Effector memory CD4-positive, alpha-beta T cell (primary cell): ENCODE results near the gene TMCO4.
"Not testable (repeated sequence)": the region's sequence is repeated elsewhere in the genome, so short reads cannot be mapped to it uniquely, and the experiment has no call there.

Experiments used
- DNase-seq, 3 donors: peaks; one replicate each; pipeline ENCODE4 v3.0.0-alpha.2; 2020
- H3K27ac ChIP-seq: 2 replicates; pipeline ENCODE4 v1.7.0; 2013; ENCODE audit warnings: mild to moderate bottlenecking, low read length, moderate library complexity; ENCODE audit not compliant: insufficient read depth, poor library complexity, severe bottlenecking
- H3K27me3 ChIP-seq: replicated peaks from 2 replicates; pipeline ENCODE4 v1.7.0; 2013; ENCODE audit warnings: mild to moderate bottlenecking, low read length; ENCODE audit not compliant: insufficient read depth, control insufficient read depth, poor library complexity, severe bottlenecking
- H3K36me3 ChIP-seq: 2 replicates; pipeline ENCODE4 v1.7.0; 2013; ENCODE audit warnings: mild to moderate bottlenecking, low read length, moderate library complexity; ENCODE audit not compliant: control insufficient read depth, insufficient read depth
- H3K4me1 ChIP-seq: 2 replicates; pipeline ENCODE4 v1.7.0; 2013; ENCODE audit warnings: low read length, mild to moderate bottlenecking; ENCODE audit not compliant: control insufficient read depth, insufficient read depth, poor library complexity, severe bottlenecking
- H3K4me3 ChIP-seq: 2 replicates; pipeline ENCODE4 v1.7.0; 2013; ENCODE audit warnings: low read length, low read depth, mild to moderate bottlenecking; ENCODE audit not compliant: insufficient read depth, poor library complexity, severe bottlenecking
- H3K9me3 ChIP-seq: 2 replicates; pipeline ENCODE4 v1.7.0; 2013; ENCODE audit warnings: mild to moderate bottlenecking, low read length, moderate library complexity; ENCODE audit not compliant: control insufficient read depth

Gene TMCO4

GRCh38 chr1:19636749-19637148 lies 163.0 kb downstream of the TMCO4 start:
- H3K9me3 ChIP-seq, H3K27me3 ChIP-seq, DNase-seq, H3K36me3 ChIP-seq, H3K27ac ChIP-seq, H3K4me3 ChIP-seq, H3K4me1 ChIP-seq: not testable (repeated sequence)

- Histone ChIP-seq H3K27me3 (no peaks in the 10 kb centered on the region), H3K4me3 (no peak overlapping the region), H3K9me3 (no peaks in the 10 kb centered on the region), H3K36me3 (no peaks in the 10 kb centered on the region), H3K4me1 (no peaks in the 10 kb centered on the region), H3K27ac (no peak overlapping the region)
- DNase-seq: no peak
Measured at GRCh38 chr1:19636065-19636464, 163.7 kb downstream of the TMCO4 start.

DNA sequence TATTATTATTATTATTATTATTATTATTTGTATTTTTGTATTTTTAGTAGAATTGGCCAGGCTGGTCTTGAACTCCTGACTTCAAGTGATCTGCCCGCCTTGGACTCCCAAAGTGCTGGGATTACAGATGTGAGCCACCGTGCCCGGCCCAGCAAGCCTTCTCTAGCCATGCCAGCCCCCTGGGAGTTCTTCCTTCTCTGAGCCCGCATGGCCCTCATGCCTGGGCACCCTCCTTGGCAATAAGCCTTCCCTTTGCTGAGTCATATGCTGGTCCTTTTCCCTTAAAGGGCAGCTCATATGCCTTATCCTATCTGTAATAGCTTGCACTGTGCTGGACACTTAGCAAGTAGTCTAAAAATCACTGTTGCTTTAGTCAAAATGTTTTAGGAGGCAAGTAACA lies 164.1 kb downstream of the TMCO4 start:
- Histone ChIP-seq H3K9me3 (no peaks in the 10 kb centered on the region), H3K27ac (no peak overlapping the region), H3K27me3 (no peaks in the 10 kb centered on the region), H3K4me1 (no peaks in the 10 kb centered on the region), H3K4me3 (no peak overlapping the region), H3K36me3 (no peaks in the 10 kb centered on the region)
- DNase-seq: no peak

GRCh38 chr1:19635064-19635463 lies 164.7 kb downstream of the TMCO4 start:
- not testable (repeated sequence) for H3K4me3 ChIP-seq, H3K27ac ChIP-seq, H3K36me3 ChIP-seq, DNase-seq, H3K27me3 ChIP-seq, H3K9me3 ChIP-seq, H3K4me1 ChIP-seq

GRCh38 chr1:19633106-19633505 lies 166.6 kb downstream of the TMCO4 start:
- Histone ChIP-seq H3K4me3 (no peak overlapping the region), H3K4me1 (no peaks in the 10 kb centered on the region), H3K36me3 (no peaks in the 10 kb centered on the region), H3K9me3 (no peaks in the 10 kb centered on the region), H3K27me3 (no peaks in the 10 kb centered on the region), H3K27ac (no peak overlapping the region)
- DNase-seq: no peak
